IMR-90 (cell line): Measurements from ENCODE around the gene HEYL. TPM values are rescaled to one million over a fixed set of nuclear protein-coding genes. Genes with fewer than 3 reads are reported as not detected.

Experiments
- ATAC-seq: fragments of 200-7000 bp; cut with Tn5 transposase; 2 replicates; pipeline ENCODE4 v1.9.1; 2020; ENCODE audit warnings: low read depth, mild to moderate bottlenecking, moderate library complexity
- BruUV-seq: library from RNA; stranded (reverse); fragments of 400-500 nt; replicated peaks from 2 replicates; lab custom pipeline; 2021; lab: Mats Ljungman, UMichigan
- CTCF ChIA-PET: fragments of 300-600 bp; formaldehyde crosslinking; extraction: SDS; loops from one replicate; lab custom pipeline; 2021; ENCODE audit warnings: antibody characterized with exemption; lab: Yijun Ruan, JAX
- POLR2A ChIA-PET: fragments of 300-600 bp; sonication (Branson Sonifier 250); formaldehyde crosslinking; loops from one replicate; lab custom pipeline; 2022; ENCODE audit warnings: antibody characterized with exemption; ENCODE audit not compliant: unreplicated experiment; lab: Charles Lee
- DNase-seq: peaks from one replicate; pipeline ENCODE4 v3.0.0; 2013
- H2AFZ ChIP-seq: replicated peaks from 2 replicates; pipeline ENCODE3; 2013; ENCODE audit warnings: low read length, mild to moderate bottlenecking; ENCODE audit not compliant: poor library complexity
- H2AK5ac ChIP-seq: 2 replicates; pipeline ENCODE4 v1.6.1; 2013; ENCODE audit warnings: low read depth, low read length, inconsistent platforms
- H2AK9ac ChIP-seq: replicated peaks from 2 replicates; pipeline ENCODE3; 2013; ENCODE audit warnings: mild to moderate bottlenecking, low read depth, low read length, moderate library complexity; ENCODE audit not compliant: poor library complexity
- H2BK120ac ChIP-seq: 2 replicates; pipeline ENCODE4 v1.6.1; 2013; ENCODE audit warnings: low read depth, low read length, inconsistent platforms
- H2BK15ac ChIP-seq: 3 replicates; pipeline ENCODE4 v1.6.1; 2013; ENCODE audit warnings: low read depth, low read length, inconsistent platforms
- H2BK20ac ChIP-seq: 2 replicates; pipeline ENCODE4 v1.6.1; 2013; ENCODE audit warnings: low read depth, mild to moderate bottlenecking, inconsistent platforms, low read length, moderate library complexity
- H2BK5ac ChIP-seq: 2 replicates; pipeline ENCODE4 v1.6.1; 2013; ENCODE audit warnings: mild to moderate bottlenecking, low read depth, low read length, inconsistent platforms; ENCODE audit not compliant: poor library complexity, severe bottlenecking
- H3K14ac ChIP-seq: replicated peaks from 2 replicates; pipeline ENCODE4 v1.6.1; 2013; ENCODE audit warnings: low read depth, low read length, inconsistent platforms
- H3K18ac ChIP-seq: 2 replicates; pipeline ENCODE4 v1.6.1; 2013; ENCODE audit warnings: low read depth, low read length, control low read depth
- H3K23ac ChIP-seq: 2 replicates; pipeline ENCODE4 v1.6.1; 2013; ENCODE audit warnings: low read depth, low read length, inconsistent platforms
- H3K27ac ChIP-seq: 2 replicates; pipeline ENCODE4 v1.5.1; 2013; ENCODE audit warnings: mild to moderate bottlenecking, control low read depth, low read length; ENCODE audit not compliant: insufficient read depth
- H3K27me3 ChIP-seq: 2 replicates; pipeline ENCODE4 v1.6.1; 2013; ENCODE audit warnings: low read length; ENCODE audit not compliant: control insufficient read depth, insufficient read depth
- H3K36me3 ChIP-seq: 2 replicates; pipeline ENCODE4 v1.6.1; 2013; ENCODE audit warnings: low read length, mixed read lengths; ENCODE audit not compliant: control insufficient read depth, insufficient read depth
- H3K4ac ChIP-seq: 2 replicates; pipeline ENCODE4 v1.6.1; 2013; ENCODE audit warnings: low read depth, low read length, inconsistent platforms
- H3K4me1 ChIP-seq: 2 replicates; pipeline ENCODE4 v1.6.1; 2013; ENCODE audit warnings: low read length, mixed read lengths; ENCODE audit not compliant: control insufficient read depth, insufficient read depth
- H3K4me2 ChIP-seq: 2 replicates; pipeline ENCODE4 v1.6.1; 2013; ENCODE audit warnings: low read depth, mild to moderate bottlenecking, control low read depth, low read length, moderate library complexity
- H3K4me3 ChIP-seq: 2 replicates; pipeline ENCODE4 v1.5.1; 2013; ENCODE audit warnings: low read depth, mild to moderate bottlenecking, control low read depth, low read length, moderate library complexity; ENCODE audit not compliant: insufficient read depth
- H3K56ac ChIP-seq: 2 replicates; pipeline ENCODE4 v1.6.1; 2013; ENCODE audit warnings: low read length, inconsistent platforms; ENCODE audit not compliant: insufficient read depth; ENCODE audit errors: extremely low read depth
- H3K79me1 ChIP-seq, 2 experiments: 2 replicates each; pipeline ENCODE4 v1.6.1; 2013; ENCODE audit warnings: low read length in 2 of 2, inconsistent platforms in 1 of 2, low read depth in 1 of 2
- H3K9ac ChIP-seq: 2 replicates; pipeline ENCODE4 v1.6.1; 2013; ENCODE audit warnings: low read depth, low read length, control low read depth
- H3K9me1 ChIP-seq: 2 replicates; pipeline ENCODE4 v1.6.1; 2013; ENCODE audit warnings: low read length, inconsistent platforms; ENCODE audit not compliant: insufficient read depth
- H3K9me3 ChIP-seq: 2 replicates; pipeline ENCODE4 v1.6.1; 2013; ENCODE audit warnings: low read length; ENCODE audit not compliant: control insufficient read depth, insufficient read depth
- H4K20me1 ChIP-seq: 2 replicates; pipeline ENCODE4 v1.6.1; 2013; ENCODE audit warnings: low read length, inconsistent platforms; ENCODE audit not compliant: insufficient read depth
- H4K5ac ChIP-seq: 2 replicates; pipeline ENCODE4 v1.6.1; 2013; ENCODE audit warnings: mild to moderate bottlenecking, low read depth, low read length, control low read depth
- H4K8ac ChIP-seq, 2 experiments: 2 replicates each; pipeline ENCODE4 v1.6.1; 2013; ENCODE audit warnings: low read depth in 2 of 2, low read length in 2 of 2, control low read depth in 1 of 2, inconsistent platforms in 1 of 2
- H4K91ac ChIP-seq: 2 replicates; pipeline ENCODE4 v1.6.1; 2013; ENCODE audit warnings: low read depth, low read length, inconsistent platforms; ENCODE audit not compliant: insufficient read depth
- BHLHE40 ChIP-seq: fragments of 150-350 bp; IDR thresholded peaks from 2 replicates; pipeline ENCODE4 v1.6.1; 2016; ENCODE audit warnings: mild to moderate bottlenecking, low read depth, low read length
- CEBPB ChIP-seq: IDR thresholded peaks from 2 replicates; pipeline ENCODE4 v1.6.1; 2012; ENCODE audit warnings: low read depth, low read length, improper control_type of control experiment
- FOS ChIP-seq: fragments of 150-350 bp; IDR thresholded peaks from 2 replicates; pipeline ENCODE4 v1.6.1; 2016; ENCODE audit warnings: low read depth, low read length
- MAZ ChIP-seq: IDR thresholded peaks from 2 replicates; pipeline ENCODE4 v1.6.1; 2012; ENCODE audit warnings: low read depth, mild to moderate bottlenecking, low read length, improper control_type of control experiment, moderate library complexity, borderline replicate concordance
- MXI1 ChIP-seq: IDR thresholded peaks from 2 replicates; pipeline ENCODE4 v1.6.1; 2012; ENCODE audit warnings: low read depth, mild to moderate bottlenecking, low read length, moderate library complexity, borderline replicate concordance
- NFE2L2 ChIP-seq: fragments of 150-350 bp; IDR thresholded peaks from 2 replicates; pipeline ENCODE4 v1.6.1; 2016; ENCODE audit warnings: low read depth, mild to moderate bottlenecking, low read length
- POLR2A ChIP-seq: IDR thresholded peaks from 2 replicates; pipeline ENCODE4 v1.6.1; 2012; ENCODE audit warnings: mild to moderate bottlenecking, low read depth, low read length
- RAD21 ChIP-seq: IDR thresholded peaks from 2 replicates; pipeline ENCODE4 v1.6.1; 2012; ENCODE audit warnings: low read length, improper control_type of control experiment
- RCOR1 ChIP-seq: IDR thresholded peaks from 2 replicates; pipeline ENCODE4 v1.6.1; 2012; ENCODE audit warnings: mild to moderate bottlenecking, low read length, improper control_type of control experiment; ENCODE audit not compliant: insufficient replicate concordance
- RFX5 ChIP-seq: IDR thresholded peaks from 2 replicates; pipeline ENCODE4 v1.8.0; 2012; ENCODE audit warnings: low read depth, mild to moderate bottlenecking, low read length, moderate library complexity
- SMC3 ChIP-seq: fragments of 150-350 bp; IDR thresholded peaks from 2 replicates; pipeline ENCODE4 v1.6.1; 2016; ENCODE audit warnings: low read depth, mild to moderate bottlenecking, antibody characterized with exemption, low read length, moderate library complexity
- USF2 ChIP-seq: fragments of 150-350 bp; IDR thresholded peaks from 2 replicates; pipeline ENCODE4 v1.6.1; 2017; ENCODE audit warnings: mild to moderate bottlenecking, antibody characterized with exemption, low read length, low read depth
- WGBS, 2 experiments: methylation state at CpG; one replicate each; pipeline versions ENCODE4 v1.1.5 to v1.1.7; 2013; ENCODE audit warnings: missing lambda C conversion rate in 2 of 2; ENCODE audit not compliant: insufficient read length in 1 of 2; ENCODE audit errors: extremely low coverage in 2 of 2; 5-methylcytosine and 5-hydroxymethylcytosine counted together
- dilution Hi-C: fragments of 300-500 bp; cut with HindIII; formaldehyde crosslinking; loops from one replicate; pipeline ENCODE4 v1.14.3; 2018; ENCODE audit warnings: low sequenced_read_pairs; ENCODE audit not compliant: unreplicated experiment
- in situ Hi-C: fragments of 300-500 bp; cut with MboI; formaldehyde crosslinking; loops from 3 replicates; pipeline ENCODE4 v1.14.3; 2019; ENCODE audit warnings: low sequenced_read_pairs, inconsistent platforms, mixed read lengths
- intact Hi-C: fragments of 100-400 bp; cut with micrococcal nuclease; formaldehyde crosslinking; loops from 2 replicates; pipeline ENCODE4 v1.10.0; 2022
- polyA plus RNA-seq, 3 experiments: library from polyadenylated mRNA; depleted of rRNA; stranded (reverse); fragments of >200 nt; gene quantifications; 2 replicates each; pipeline ENCODE4 v1.2.3, GENCODE V29; 2012; ENCODE audit warnings: low replicate concordance in 1 of 3
- total RNA-seq: library from RNA; depleted of rRNA; stranded (reverse); fragments of >200 nt; gene quantifications from 2 replicates; pipeline ENCODE4 v1.2.3, GENCODE V29; 2012
- TF ChIP-seq, protein P1 (sequence below): conservative IDR thresholded peaks from 2 replicates; pipeline ENCODE4 v1.5.1; 2012; ENCODE audit warnings: mild to moderate bottlenecking, low read depth, low read length, improper control_type of control experiment
- TF ChIP-seq, protein P2 (sequence below): fragments of 150-350 bp; IDR thresholded peaks from 2 replicates; pipeline ENCODE4 v1.6.1; 2016; ENCODE audit warnings: low read depth, mild to moderate bottlenecking, low read length, moderate library complexity, borderline replicate concordance

The HEYL gene
- total and polyA plus RNA-seq, 2 of the 4 experiments (the other 2 are of a cell fraction), result 0.02 TPM; not detected in 1

DNA sequence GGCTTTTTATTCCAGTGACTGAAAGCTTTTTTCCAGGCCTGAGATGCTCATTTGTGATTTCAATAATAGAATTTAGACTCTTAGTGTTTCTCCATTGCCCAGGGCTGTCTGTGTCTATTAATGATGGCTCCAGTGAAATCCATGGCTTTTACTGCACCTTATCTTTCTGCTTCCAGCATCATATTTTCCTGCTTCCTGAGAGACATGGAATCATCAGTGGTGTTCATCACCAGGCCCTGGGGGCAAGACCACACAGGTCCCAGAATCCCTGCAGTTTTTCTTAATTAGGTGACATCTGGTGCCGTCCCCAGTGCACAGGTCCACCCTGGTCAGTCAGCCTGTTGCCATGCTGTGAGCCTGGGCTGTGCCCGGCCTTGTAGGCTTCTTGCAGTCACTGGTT lies 16.9 kb upstream of the HEYL start:
- ATAC-seq, result no peak

More for the DNA sequence above, 16.9 kb upstream of the HEYL start:
- in situ Hi-C loops (loop anchor here (5.0 kb wide), 1 partner anchor 49 kb away; no protein-coding TSS in a partner anchor), dilution Hi-C loops (no loop called here), intact Hi-C loops (loop anchor here (10.0 kb wide), 1 partner anchor 562 kb away; no protein-coding TSS in a partner anchor)
- Histone ChIP-seq H3K4me2 (no peak overlapping the region), H3K23ac (no peak overlapping the region), H2AK9ac (no peak overlapping the region), H4K8ac (no peak overlapping the region), H2BK15ac (no peak overlapping the region), H2BK120ac (no peak overlapping the region), H3K9me1 (no peaks in the 10 kb centered on the region; the same call in 1 of the 2 replicates), H4K91ac (no peak overlapping the region), H3K18ac (no peak overlapping the region), H3K27me3 (peaks cover 52% of the 10 kb centered on the region), H3K9ac (no peak overlapping the region), H3K36me3 (no peaks in the 10 kb centered on the region), H2BK20ac (no peak overlapping the region), H3K9me3 (no peaks in the 10 kb centered on the region), H3K4me1 (peaks cover 1% of the 10 kb centered on the region; the same call in 1 of the 2 replicates), H3K4ac (no peak overlapping the region), H2AFZ (no peak overlapping the region), H4K20me1 (no peaks in the 10 kb centered on the region), H3K56ac (no peak overlapping the region), H2BK5ac (no peak overlapping the region), H3K14ac (no peak overlapping the region), H3K27ac (no peak overlapping the region), H4K5ac (no peak overlapping the region), H3K4me3 (no peak overlapping the region), H2AK5ac (no peak overlapping the region), H3K79me1 (no peaks in the 10 kb centered on the region)
- TF ChIP-seq MXI1 (no peak), FOS (no peak), RCOR1 (no peak), MAZ (no peak), RAD21 (no peak), NFE2L2 (no peak), CEBPB (no peak), POLR2A (no peak), USF2 (no peak), RFX5 (no peak), BHLHE40 (no peak), SMC3 (no peak)
- TF ChIP-seq, protein P1, sequence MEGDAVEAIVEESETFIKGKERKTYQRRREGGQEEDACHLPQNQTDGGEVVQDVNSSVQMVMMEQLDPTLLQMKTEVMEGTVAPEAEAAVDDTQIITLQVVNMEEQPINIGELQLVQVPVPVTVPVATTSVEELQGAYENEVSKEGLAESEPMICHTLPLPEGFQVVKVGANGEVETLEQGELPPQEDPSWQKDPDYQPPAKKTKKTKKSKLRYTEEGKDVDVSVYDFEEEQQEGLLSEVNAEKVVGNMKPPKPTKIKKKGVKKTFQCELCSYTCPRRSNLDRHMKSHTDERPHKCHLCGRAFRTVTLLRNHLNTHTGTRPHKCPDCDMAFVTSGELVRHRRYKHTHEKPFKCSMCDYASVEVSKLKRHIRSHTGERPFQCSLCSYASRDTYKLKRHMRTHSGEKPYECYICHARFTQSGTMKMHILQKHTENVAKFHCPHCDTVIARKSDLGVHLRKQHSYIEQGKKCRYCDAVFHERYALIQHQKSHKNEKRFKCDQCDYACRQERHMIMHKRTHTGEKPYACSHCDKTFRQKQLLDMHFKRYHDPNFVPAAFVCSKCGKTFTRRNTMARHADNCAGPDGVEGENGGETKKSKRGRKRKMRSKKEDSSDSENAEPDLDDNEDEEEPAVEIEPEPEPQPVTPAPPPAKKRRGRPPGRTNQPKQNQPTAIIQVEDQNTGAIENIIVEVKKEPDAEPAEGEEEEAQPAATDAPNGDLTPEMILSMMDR, result no peak
- TF ChIP-seq, protein P2, sequence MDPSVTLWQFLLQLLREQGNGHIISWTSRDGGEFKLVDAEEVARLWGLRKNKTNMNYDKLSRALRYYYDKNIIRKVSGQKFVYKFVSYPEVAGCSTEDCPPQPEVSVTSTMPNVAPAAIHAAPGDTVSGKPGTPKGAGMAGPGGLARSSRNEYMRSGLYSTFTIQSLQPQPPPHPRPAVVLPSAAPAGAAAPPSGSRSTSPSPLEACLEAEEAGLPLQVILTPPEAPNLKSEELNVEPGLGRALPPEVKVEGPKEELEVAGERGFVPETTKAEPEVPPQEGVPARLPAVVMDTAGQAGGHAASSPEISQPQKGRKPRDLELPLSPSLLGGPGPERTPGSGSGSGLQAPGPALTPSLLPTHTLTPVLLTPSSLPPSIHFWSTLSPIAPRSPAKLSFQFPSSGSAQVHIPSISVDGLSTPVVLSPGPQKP, result no peak
- DNase-seq, result no peak
- POLR2A ChIA-PET, result no interaction called here
- WGBS, 2 experiments, result no CpG with 5 or more reads among the region's 2 CpGs
- no TSS peak for BruUV-seq
- CTCF ChIA-PET, result interaction anchor here (1.0 kb wide), 1 partner anchor 10 kb away, joined by 3 read pairs; no protein-coding TSS in a partner anchor
